ENCODE measurements around the gene TBCEL. TPM values are rescaled to one million over a fixed set of nuclear protein-coding genes. Genes with fewer than 3 reads are reported as not detected.

TBCEL gene
- total RNA-seq, 4 donors from 2014 or later, result 17.1 to 24.7 (median 20.6) TPM

- Histone ChIP-seq H3K4me1 (no peaks in the 10 kb centered on the region), H3K27ac (no peak overlapping the region), H3K9me3 (no peaks in the 10 kb centered on the region), H3K36me3 (no peaks in the 10 kb centered on the region), H3K27me3 (peaks cover 0 to 12% of the 10 kb centered on the region in 2 donors), H3K4me3 (no peak overlapping the region)
- no peak for DNase-seq (ENCODE audit: low spot score in 2 of 2)
- WGBS, 2 donors, result 87 to 94% methylated on average over 2 of the region's 2 CpGs
- no peak for TF ChIP-seq CTCF (IDR thresholded peaks at IDR 0.05)
- no peak for TF ChIP-seq POLR2A (IDR thresholded peaks at IDR 0.05)
- TF ChIP-seq EP300 (IDR thresholded peaks at IDR 0.05), result no peak
Measured at GRCh38 chr11:120995184-120995583, 28.7 kb upstream of the TBCEL start.

GRCh38 chr11:120996973-120997372, 26.9 kb upstream of the TBCEL start:
- peaks cover 0 to 12% of the 10 kb centered on the region in 2 donors for H3K27me3 ChIP-seq
- TF ChIP-seq POLR2A (IDR thresholded peaks at IDR 0.05), result no peak
- TF ChIP-seq EP300 (IDR thresholded peaks at IDR 0.05), result no peak
- no peak for TF ChIP-seq CTCF (IDR thresholded peaks at IDR 0.05)
- no peak overlapping the region for H3K27ac ChIP-seq
- no peak overlapping the region for H3K4me3 ChIP-seq
- 76 to 87% methylated on average over 5 of the region's 5 CpGs for WGBS, 2 donors
- no peaks in the 10 kb centered on the region for H3K9me3 ChIP-seq
- no peaks in the 10 kb centered on the region for H3K4me1 ChIP-seq
- no peak for DNase-seq (ENCODE audit: low spot score in 2 of 2)
- H3K36me3 ChIP-seq, result no peaks in the 10 kb centered on the region

- TF ChIP-seq POLR2A (IDR thresholded peaks at IDR 0.05) (no peak), CTCF (IDR thresholded peaks at IDR 0.05) (no peak), EP300 (IDR thresholded peaks at IDR 0.05) (no peak)
- H3K9me3 ChIP-seq, result no peaks in the 10 kb centered on the region
- peaks cover 0 to 12% of the 10 kb centered on the region in 2 donors for H3K27me3 ChIP-seq
- WGBS, 2 donors, result 93 to 94% methylated on average over 1 of the region's 1 CpG
- H3K4me3 ChIP-seq, result no peak overlapping the region
- H3K36me3 ChIP-seq, result no peaks in the 10 kb centered on the region
- DNase-seq (ENCODE audit: low spot score in 2 of 2), result no peak
- no peaks in the 10 kb centered on the region for H3K4me1 ChIP-seq
- no peak overlapping the region for H3K27ac ChIP-seq
Measured at GRCh38 chr11:120998581-120998980, 25.3 kb upstream of the TBCEL start.

GRCh38 chr11:121004206-121004840, 19.6 kb upstream of the TBCEL start:
- H3K27ac ChIP-seq, result no peak overlapping the region
- WGBS, 2 donors, result 37 to 41% methylated on average over 4 of the region's 4 CpGs

More at GRCh38 chr11:121004206-121004840, 19.6 kb upstream of the TBCEL start:
- H3K4me1 ChIP-seq, result no peaks in the 10 kb centered on the region
- H3K36me3 ChIP-seq, result no peaks in the 10 kb centered on the region
- no peak for TF ChIP-seq POLR2A (IDR thresholded peaks at IDR 0.05)
- no peak for TF ChIP-seq CTCF (IDR thresholded peaks at IDR 0.05)
- no peak for TF ChIP-seq EP300 (IDR thresholded peaks at IDR 0.05)
- H3K4me3 ChIP-seq, result no peak overlapping the region
- no peaks in the 10 kb centered on the region for H3K9me3 ChIP-seq
- H3K27me3 ChIP-seq, result no peaks in the 10 kb centered on the region
- DNase-seq (ENCODE audit: low spot score in 2 of 2), result no peak
